GM19328 (cell line): ENCODE results near the gene ABCG4.
"Not testable (repeated sequence)": the region's sequence is repeated elsewhere in the genome, so short reads cannot be mapped to it uniquely, and the experiment has no call there.

Experiments used
- ATAC-seq: cut with Tn5 transposase; IDR thresholded peaks from one replicate; pipeline ENCODE4 v1.9.1; 2021; ENCODE audit warnings: mild to moderate bottlenecking, moderate library complexity; ENCODE audit not compliant: unreplicated experiment

Gene ABCG4

GRCh38 chr11:119152604-119153003 is 3.8 kb downstream of the ABCG4 start:
- no peak for ATAC-seq

GRCh38 chr11:119153049-119153818 is 4.4 kb downstream of the ABCG4 start:
- ATAC-seq: no peak

GRCh38 chr11:119154178-119154577 is 5.3 kb downstream of the ABCG4 start:
- ATAC-seq: no peak

- ATAC-seq: no peak
These were observed 7.1 kb downstream of the ABCG4 start for GRCh38 chr11:119155733-119156492.

GRCh38 chr11:119156496-119156895 is 7.6 kb downstream of the ABCG4 start:
- ATAC-seq: no peak

GRCh38 chr11:119157063-119157462 is 8.2 kb downstream of the ABCG4 start:
- no peak for ATAC-seq

- ATAC-seq: no peak
These were observed 9.6 kb downstream of the ABCG4 start for GRCh38 chr11:119158467-119158866.

- ATAC-seq: no peak
These were observed 11.3 kb downstream of the ABCG4 start for GRCh38 chr11:119160151-119160550.

- ATAC-seq: no peak
These were observed 13.0 kb downstream of the ABCG4 start for GRCh38 chr11:119161871-119162270.

GRCh38 chr11:119166368-119167076 is 17.7 kb downstream of the ABCG4 start:
- no peak for ATAC-seq

GRCh38 chr11:119167077-119167458 is 18.2 kb downstream of the ABCG4 start:
- not testable (repeated sequence) for ATAC-seq

- no peak for ATAC-seq
These were observed 19.1 kb downstream of the ABCG4 start for GRCh38 chr11:119167933-119168332.

- ATAC-seq: peak; percentile 83
These were observed 19.8 kb downstream of the ABCG4 start, which contains the start of gene NLRX1 for GRCh38 chr11:119168471-119169281. NLRX1 (plus strand) TSS chr11:119168725; CDS start chr11:119171404, 2,679 bp downstream.

- ATAC-seq: peak; percentile 13
These were observed 20.4 kb downstream of the ABCG4 start for GRCh38 chr11:119169282-119169719.

- no peak for ATAC-seq
These were observed 23.7 kb downstream of the ABCG4 start for GRCh38 chr11:119172513-119172912.

GRCh38 chr11:119173453-119173852 is 24.6 kb downstream of the ABCG4 start:
- no peak for ATAC-seq

GRCh38 chr11:119175493-119176077 is 26.7 kb downstream of the ABCG4 start:
- no peak for ATAC-seq

- no peak for ATAC-seq
These were observed 29.4 kb downstream of the ABCG4 start for GRCh38 chr11:119178166-119178680.

GRCh38 chr11:119179342-119179741 is 30.5 kb downstream of the ABCG4 start:
- no peak for ATAC-seq

GRCh38 chr11:119179983-119180382 is 31.1 kb downstream of the ABCG4 start:
- no peak for ATAC-seq
